Measurements from ENCODE around the gene HPCAL1. TPM values are rescaled to one million over a fixed set of nuclear protein-coding genes. Genes with fewer than 3 reads are reported as not detected.

Gene HPCAL1
- total RNA-seq, 1 experiment from 2014 or later, result 312 TPM

DNA sequence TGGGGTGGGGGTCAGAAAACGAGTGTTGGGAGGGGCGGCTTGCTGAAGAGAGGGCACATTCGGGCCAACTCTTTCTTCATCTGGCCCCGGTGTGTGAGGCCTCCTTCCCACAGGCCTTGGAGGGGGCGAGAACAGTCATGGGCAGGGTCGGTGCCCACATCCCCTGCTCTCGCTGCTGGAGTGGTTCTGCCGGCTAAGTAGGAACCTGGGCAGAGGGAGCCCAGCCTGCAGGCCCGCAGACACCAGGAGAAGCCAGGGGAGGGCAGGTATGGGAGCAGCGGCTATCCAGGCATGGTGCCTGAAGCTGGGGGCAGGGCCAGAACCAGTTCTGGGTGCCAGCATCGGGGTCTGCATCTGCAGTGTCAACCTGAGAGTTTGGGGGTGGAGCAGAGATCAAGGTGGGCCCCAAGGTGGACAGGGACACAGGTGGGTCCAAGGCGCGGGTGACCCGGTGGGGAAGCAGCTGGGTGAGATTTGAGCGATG lies 46.6 kb upstream of the HPCAL1 start:
- no TSS peak for BruUV-seq (replicated peaks)
- TF ChIP-seq EZH2 (IDR thresholded peaks at IDR 0.05; ENCODE audit: low read length, unreplicated experiment) (no peak), EZH2phosphoT487 (IDR thresholded peaks at IDR 0.05; ENCODE audit: borderline replicate concordance, low read length) (no peak)
- TF ChIP-seq, protein P1, sequence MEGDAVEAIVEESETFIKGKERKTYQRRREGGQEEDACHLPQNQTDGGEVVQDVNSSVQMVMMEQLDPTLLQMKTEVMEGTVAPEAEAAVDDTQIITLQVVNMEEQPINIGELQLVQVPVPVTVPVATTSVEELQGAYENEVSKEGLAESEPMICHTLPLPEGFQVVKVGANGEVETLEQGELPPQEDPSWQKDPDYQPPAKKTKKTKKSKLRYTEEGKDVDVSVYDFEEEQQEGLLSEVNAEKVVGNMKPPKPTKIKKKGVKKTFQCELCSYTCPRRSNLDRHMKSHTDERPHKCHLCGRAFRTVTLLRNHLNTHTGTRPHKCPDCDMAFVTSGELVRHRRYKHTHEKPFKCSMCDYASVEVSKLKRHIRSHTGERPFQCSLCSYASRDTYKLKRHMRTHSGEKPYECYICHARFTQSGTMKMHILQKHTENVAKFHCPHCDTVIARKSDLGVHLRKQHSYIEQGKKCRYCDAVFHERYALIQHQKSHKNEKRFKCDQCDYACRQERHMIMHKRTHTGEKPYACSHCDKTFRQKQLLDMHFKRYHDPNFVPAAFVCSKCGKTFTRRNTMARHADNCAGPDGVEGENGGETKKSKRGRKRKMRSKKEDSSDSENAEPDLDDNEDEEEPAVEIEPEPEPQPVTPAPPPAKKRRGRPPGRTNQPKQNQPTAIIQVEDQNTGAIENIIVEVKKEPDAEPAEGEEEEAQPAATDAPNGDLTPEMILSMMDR (conservative IDR thresholded peaks at IDR 0.05; ENCODE audit: low read depth, low read length), result no peak
- H2AFZ ChIP-seq (ENCODE audit: low read length), result no peak overlapping the region
- peaks cover 41% of the 10 kb centered on the region for H3K4me1 ChIP-seq (ENCODE audit: insufficient read depth, low read length)
- no peak for DNase-seq
- CTCF ChIA-PET, result interaction anchor here (0.6 kb wide), 2 partner anchors 23 to 153 kb away, joined by 4 to 12 read pairs; no protein-coding TSS in a partner anchor
- no peaks in the 10 kb centered on the region for H3K79me2 ChIP-seq (ENCODE audit: low read length)
- intact Hi-C loops (cut with micrococcal nuclease), result no loop called here
- H3K4me3 ChIP-seq (ENCODE audit: low read length), result no peak overlapping the region
- no peaks in the 10 kb centered on the region for H3K9me2 ChIP-seq (replicated peaks; ENCODE audit: low read length)
- H3K36me3 ChIP-seq (ENCODE audit: low read depth, low read length), result no peaks in the 10 kb centered on the region
- H4K20me1 ChIP-seq (ENCODE audit: low read length), result no peaks in the 10 kb centered on the region
- no peaks in the 10 kb centered on the region for H3F3A ChIP-seq (ENCODE audit: low read length, unreplicated experiment)
- no peak overlapping the region for H3K27ac ChIP-seq (ENCODE audit: low read length)
- H3K9ac ChIP-seq (ENCODE audit: low read length), result no peak overlapping the region
- H3K9me3 ChIP-seq (ENCODE audit: low read length), result no peaks in the 10 kb centered on the region
- POLR2A ChIA-PET (ENCODE audit: unreplicated experiment), result no interaction called here
- no peaks in the 10 kb centered on the region for H3K27me3 ChIP-seq (ENCODE audit: low read length)
- H3K4me2 ChIP-seq (ENCODE audit: low read length), result no peak overlapping the region
- no peak for ATAC-seq

DNA sequence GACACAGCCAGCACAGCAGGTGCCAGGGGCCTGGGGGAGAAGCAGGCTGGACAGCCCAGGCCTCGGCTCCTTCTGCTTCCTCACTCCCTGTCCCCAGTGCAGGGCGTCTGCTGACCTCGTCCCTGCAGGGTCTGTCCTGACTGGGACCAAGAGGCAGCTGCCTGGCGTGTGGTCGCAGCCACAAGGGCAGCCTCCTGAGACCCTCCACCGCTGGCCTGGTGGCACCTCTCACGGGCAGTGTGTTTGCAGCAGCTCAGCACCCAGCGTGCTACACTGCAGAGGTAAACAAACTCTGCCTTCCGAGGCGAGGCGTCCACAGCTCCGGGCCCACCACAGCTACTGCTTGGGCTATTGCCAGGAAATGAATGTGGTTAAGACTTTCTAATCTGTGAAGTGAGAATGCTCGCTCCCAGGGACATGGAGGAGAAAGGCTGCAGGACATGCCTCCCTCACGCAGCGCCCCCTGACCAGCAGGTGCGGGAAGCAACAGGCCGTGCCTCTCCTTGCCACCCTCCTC lies 46.1 kb upstream of the HPCAL1 start:
- CTCF ChIA-PET, result no interaction called here
- no peak overlapping the region for H3K27ac ChIP-seq (ENCODE audit: low read length)

DNA sequence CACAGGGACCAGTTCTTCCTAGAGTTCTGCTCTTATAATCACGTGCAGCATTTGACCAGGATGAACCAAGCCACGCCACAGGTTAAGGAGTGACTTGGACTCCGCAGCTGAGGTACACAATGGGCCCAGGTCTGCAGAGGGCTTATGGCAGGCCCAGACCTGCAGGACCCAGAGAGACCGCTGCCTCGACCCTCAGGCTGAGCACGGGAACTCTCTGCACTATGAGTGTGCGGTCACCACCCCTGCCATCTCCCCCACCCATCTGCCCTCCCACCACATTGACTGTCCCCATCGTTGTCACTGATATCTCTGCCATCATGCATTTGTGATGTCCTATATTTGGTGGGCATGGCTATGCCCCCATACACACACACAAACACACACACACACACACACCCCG lies 45.7 kb upstream of the HPCAL1 start:
- Histone ChIP-seq H3K36me3 (ENCODE audit: low read depth, low read length) (no peaks in the 10 kb centered on the region), H3K27ac (ENCODE audit: low read length) (no peak overlapping the region), H2AFZ (ENCODE audit: low read length) (no peak overlapping the region), H4K20me1 (ENCODE audit: low read length) (no peaks in the 10 kb centered on the region), H3K9ac (ENCODE audit: low read length) (no peak overlapping the region), H3K27me3 (ENCODE audit: low read length) (no peaks in the 10 kb centered on the region), H3K79me2 (ENCODE audit: low read length) (no peaks in the 10 kb centered on the region), H3K4me3 (ENCODE audit: low read length) (no peak overlapping the region), H3K9me2 (replicated peaks; ENCODE audit: low read length) (no peaks in the 10 kb centered on the region), H3K4me1 (ENCODE audit: insufficient read depth, low read length) (peaks cover 42% of the 10 kb centered on the region), H3F3A (ENCODE audit: low read length, unreplicated experiment) (no peaks in the 10 kb centered on the region), H3K4me2 (ENCODE audit: low read length) (no peak overlapping the region), H3K9me3 (ENCODE audit: low read length) (no peaks in the 10 kb centered on the region)
- CTCF ChIA-PET, result no interaction called here
- DNase-seq, result no peak
- POLR2A ChIA-PET (ENCODE audit: unreplicated experiment), result no interaction called here
- intact Hi-C loops (cut with micrococcal nuclease), result no loop called here
- no peak for ATAC-seq
- TF ChIP-seq, protein P1 (conservative IDR thresholded peaks at IDR 0.05; ENCODE audit: low read depth, low read length), result no peak
- TF ChIP-seq EZH2 (IDR thresholded peaks at IDR 0.05; ENCODE audit: low read length, unreplicated experiment) (no peak), EZH2phosphoT487 (IDR thresholded peaks at IDR 0.05; ENCODE audit: borderline replicate concordance, low read length) (no peak)
- BruUV-seq (replicated peaks), result no TSS peak

More for the DNA sequence above, 46.1 kb upstream of the HPCAL1 start:
- Histone ChIP-seq H4K20me1 (ENCODE audit: low read length) (no peaks in the 10 kb centered on the region), H3F3A (ENCODE audit: low read length, unreplicated experiment) (no peaks in the 10 kb centered on the region), H3K36me3 (ENCODE audit: low read depth, low read length) (no peaks in the 10 kb centered on the region), H3K27me3 (ENCODE audit: low read length) (no peaks in the 10 kb centered on the region), H3K4me2 (ENCODE audit: low read length) (no peak overlapping the region), H3K79me2 (ENCODE audit: low read length) (no peaks in the 10 kb centered on the region), H2AFZ (ENCODE audit: low read length) (no peak overlapping the region), H3K9me2 (replicated peaks; ENCODE audit: low read length) (no peaks in the 10 kb centered on the region), H3K4me3 (ENCODE audit: low read length) (no peak overlapping the region), H3K9me3 (ENCODE audit: low read length) (no peaks in the 10 kb centered on the region), H3K4me1 (ENCODE audit: insufficient read depth, low read length) (peaks cover 42% of the 10 kb centered on the region), H3K9ac (ENCODE audit: low read length) (no peak overlapping the region)
- intact Hi-C loops (cut with micrococcal nuclease), result no loop called here
- ATAC-seq (no peak), DNase-seq (no peak)
- POLR2A ChIA-PET (ENCODE audit: unreplicated experiment), result no interaction called here
- no TSS peak for BruUV-seq (replicated peaks)
- TF ChIP-seq, protein P1 (conservative IDR thresholded peaks at IDR 0.05; ENCODE audit: low read depth, low read length), result no peak
